Hematopoietic multipotent progenitor cell treated with erythropoietin and hydrocortisone succinate and interleukin-3 and kit ligand, for 17 days (in vitro differentiated cells): ENCODE results near the gene PAX7.
"Not testable (repeated sequence)": the region's sequence is repeated elsewhere in the genome, so short reads cannot be mapped to it uniquely, and the experiment has no call there.

Experiments used
- DNase-seq: peaks from one replicate; pipeline ENCODE4 v3.0.0-alpha.2; 2015; ENCODE audit warnings: low spot score

PAX7 gene

DNA sequence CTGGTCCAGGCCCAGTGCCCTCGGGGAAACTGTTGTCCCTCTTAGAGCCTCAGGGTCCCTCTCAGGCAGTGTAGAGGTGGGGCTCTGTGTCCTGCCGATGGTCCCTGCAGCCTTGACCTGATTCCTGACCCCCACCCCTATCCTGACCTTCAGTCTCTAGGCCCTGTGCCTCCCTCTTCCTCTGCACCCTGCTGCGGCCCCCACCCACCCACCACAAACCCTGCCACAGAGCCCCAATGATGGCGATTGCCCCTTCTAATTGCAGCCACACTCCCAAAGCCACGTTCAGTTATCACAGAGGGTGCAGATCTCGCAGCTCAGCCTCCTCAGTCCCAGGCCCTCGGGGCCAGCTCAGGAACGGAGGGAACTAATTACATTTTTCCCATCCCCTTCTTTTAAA, 99.7 kb downstream of the PAX7 start:
- no peak for DNase-seq

DNA sequence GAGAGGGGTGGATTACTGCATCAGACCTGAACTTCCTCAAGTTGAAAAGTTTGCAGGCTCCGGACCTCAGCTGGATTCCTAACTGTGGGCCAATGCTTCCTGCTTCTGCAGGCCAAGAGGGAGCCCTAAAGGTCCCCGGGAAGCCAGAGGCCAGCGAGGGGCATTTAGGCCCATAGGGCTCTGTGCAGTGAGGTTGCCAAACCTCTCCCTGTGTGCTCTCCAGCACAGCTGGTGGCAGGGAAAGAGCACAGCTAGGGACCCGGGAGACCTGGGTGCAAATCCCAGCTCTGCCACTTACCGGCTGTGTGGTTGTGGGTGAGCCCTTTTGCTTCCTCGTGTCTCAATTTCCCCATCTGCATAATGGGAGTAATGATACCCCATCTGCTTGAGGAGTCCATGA, 100.5 kb downstream of the PAX7 start:
- no peak for DNase-seq

DNA sequence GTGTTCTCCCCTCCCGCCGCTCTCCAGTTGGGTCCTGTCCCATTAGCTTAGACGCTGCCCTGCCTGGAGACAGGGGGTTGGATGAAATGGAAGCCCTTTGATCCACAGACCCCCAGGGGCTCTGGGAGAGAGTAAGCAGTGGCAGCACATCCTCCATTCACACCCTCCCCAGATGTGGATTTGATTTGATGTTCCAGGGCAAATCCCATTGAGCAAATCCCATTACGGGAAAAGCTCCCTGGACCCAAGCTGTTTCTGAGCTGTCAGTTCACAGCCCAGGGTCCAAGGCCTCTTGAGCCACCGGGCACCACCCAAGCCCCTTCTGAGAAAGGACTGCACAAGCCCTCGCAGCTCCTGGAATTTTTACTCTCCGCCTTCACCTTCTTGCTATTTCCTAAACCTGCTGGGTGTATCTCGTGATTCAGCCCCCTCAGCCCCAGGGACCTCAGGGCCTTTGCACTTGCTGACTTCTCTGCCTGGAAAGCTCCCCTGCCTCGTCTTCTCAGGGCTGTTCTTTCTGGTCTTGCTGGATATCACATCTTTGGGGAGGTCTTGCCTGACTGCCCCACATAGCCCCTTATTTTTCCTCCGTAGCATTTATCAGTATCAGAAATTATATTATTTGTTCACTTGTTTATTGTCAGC, 101.1 kb downstream of the PAX7 start:
- DNase-seq = no peak

DNA sequence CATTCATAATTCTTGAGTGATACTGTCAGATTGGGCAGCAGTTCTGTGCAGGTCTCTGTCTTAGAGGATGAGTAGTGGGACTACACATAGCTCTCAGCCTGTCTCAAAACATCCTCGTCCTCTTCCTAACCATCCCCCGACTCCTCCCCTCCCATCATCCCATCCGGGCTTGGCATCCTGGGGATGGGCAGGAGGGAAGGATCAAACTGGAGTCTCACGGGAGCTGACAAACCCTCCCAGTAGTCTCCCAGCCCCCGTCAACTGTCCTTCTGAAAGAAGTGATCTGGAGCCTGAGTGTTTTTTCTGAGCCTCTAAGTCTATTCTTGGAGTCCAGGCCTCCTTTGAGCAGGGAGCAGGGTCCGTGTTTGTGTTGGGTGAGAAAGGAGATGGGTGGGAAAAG, 102.0 kb downstream of the PAX7 start:
- no peak for DNase-seq

DNA sequence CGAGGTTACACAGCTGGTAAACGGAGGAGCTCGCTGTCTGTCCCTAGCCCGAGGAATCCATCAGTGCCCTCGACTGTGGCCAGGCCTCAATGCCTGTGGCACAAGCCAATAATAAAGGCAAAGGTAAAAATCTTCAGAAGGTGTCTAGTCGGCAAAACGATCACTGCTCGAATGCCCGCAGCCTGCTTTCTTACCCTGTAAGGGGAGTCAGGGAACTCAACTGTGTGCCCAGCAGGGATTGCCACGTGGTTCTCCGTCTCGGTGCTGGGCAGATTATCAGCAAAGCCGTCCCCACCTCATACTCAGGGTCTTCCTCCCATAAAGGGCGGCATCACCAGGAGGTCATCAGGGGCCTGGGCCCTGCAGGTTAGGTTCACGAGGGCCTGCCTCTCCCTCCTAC, 103.4 kb downstream of the PAX7 start:
- no peak for DNase-seq

DNA sequence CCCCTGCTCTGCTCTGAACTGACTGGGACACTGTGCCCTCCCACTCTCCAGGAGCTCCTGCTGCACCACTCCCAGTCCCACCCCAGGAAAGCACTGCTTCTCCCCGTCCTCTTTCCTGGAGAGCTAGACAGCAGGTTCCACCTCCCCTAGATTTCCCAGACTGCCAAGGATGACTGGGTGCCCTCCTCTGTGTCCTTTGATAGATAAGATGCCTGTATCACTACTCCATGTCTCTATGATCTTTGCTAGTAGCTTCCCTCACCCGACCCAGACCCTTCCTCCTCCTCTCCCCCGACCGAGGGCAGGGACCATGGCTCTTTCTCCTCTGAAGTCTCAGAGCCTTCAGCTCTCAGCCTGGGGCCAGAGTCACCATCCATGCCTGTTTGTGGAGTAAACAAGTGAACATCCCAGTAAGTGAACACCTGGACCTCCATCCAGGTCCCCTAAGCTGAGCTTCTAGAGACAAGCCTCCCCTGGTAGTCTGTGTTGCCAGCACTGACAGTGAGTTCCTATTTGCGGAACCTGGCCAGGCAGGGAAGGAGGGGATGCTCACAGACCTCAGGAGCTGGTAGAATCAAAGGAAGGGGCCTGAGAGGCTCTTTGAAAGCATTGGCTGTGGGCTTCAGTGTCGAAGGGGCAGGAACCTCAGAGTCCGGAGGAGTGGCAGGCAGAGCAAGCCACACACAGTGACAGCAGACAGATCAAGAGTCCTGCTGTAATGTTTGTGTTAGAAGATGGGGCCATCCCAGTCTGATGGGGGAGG, 104.0 kb downstream of the PAX7 start:
- DNase-seq = no peak

DNA sequence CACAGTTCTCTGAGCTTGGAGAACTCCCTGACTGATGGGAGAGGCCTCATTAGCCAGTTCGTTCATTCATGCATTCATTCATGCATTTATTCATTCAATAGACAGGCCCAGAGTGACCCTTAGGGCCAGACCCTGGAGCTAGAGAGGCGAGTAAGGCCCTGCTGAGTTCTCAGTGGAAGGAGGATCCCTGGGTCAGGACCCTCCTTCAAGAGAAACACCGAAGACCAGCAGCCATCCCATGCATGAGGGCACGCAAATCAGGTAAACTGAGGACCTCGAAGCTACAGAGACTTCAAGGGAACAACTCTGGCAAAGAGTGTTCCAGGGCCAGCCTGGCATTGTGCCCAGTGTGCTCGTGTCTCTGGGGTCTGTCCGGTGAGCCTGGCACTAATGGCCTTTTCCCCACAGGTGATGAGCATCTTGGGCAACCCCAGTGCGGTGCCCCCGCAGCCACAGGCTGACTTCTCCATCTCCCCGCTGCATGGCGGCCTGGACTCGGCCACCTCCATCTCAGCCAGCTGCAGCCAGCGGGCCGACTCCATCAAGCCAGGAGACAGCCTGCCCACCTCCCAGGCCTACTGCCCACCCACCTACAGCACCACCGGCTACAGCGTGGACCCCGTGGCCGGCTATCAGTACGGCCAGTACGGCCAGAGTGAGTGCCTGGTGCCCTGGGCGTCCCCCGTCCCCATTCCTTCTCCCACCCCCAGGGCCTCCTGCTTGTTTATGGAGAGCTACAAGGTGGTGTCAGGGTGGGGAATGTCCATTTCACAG, 104.8 kb downstream of the PAX7 start:
- DNase-seq = no peak

DNA sequence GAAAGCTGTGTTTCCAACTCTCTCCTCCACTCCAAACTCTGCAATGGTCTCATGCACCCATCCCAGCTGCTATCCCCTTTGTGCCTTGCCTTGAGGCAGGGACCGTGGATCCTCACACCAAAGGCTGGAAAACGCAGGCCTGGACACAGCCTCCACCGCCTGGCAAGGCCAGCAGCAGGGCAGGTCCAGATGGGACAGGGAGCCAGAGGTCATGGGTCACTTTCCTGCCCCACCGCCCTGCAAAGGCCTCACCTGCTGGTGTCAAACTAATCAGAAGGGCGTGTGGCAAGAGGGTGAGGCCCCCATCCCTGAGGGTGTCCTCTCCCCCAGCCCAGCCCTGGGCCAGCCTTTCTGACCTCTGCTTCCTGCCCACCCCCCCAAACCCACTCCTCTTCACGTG, 106.3 kb downstream of the PAX7 start:
- DNase-seq = no peak

DNA sequence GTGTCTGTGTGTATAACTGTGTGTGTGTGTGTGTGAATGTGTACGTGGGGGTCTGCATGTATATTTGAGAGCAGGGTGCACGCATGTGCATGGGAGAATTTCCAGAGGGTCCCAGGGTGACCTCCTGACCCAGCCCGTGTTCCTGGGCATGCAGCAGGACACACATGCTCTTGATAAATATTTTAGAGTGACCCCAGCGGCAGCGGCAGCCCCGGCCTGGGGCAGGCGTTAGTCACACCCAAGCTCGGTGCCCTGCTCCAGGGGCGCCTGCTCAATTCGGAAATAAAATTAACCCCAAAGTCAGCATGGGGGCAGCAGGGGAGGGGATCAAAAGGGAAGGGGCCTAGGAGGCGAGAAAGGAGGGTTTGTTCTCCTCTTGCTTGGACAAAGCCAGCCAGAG, 107.5 kb downstream of the PAX7 start:
- DNase-seq = no peak

DNA sequence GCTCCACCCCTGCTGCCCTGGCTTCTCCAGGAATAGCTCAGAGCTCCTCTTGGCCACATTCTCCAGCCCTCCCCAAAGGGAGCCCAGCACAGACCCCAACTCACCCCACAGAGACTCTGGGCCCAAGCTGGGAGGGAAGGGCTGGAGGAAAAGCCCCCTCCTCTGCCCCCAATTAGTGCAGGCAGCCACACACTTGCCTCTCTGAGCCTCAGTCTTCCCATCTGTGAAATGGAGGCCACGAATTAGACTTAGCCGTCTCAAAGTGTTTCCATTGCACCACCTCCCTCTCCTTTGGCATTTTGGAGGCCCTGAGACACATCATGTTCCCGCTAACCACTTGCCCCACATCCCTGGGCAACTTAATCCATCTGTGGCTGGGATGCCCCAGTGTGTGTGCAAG, 108.0 kb downstream of the PAX7 start:
- no peak for DNase-seq

DNA sequence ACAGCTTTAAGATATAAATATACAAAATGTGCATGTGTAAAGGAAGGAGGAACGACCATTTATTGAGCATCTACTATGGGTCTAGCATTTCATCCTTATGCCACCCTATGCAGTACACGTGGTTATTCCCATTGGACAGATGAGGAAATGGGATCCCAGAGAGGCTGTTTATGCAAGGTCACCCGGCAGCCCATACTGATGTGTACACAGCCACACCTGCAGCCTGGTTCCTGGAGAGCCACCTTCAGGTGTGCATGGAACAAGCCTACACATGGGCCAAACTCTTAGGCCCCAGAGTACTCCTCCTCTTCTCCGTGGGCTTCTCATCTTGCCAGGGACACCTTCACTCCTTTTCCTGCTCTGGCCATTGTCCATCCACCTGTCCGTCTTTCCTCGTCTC, 108.8 kb downstream of the PAX7 start:
- DNase-seq = no peak

DNA sequence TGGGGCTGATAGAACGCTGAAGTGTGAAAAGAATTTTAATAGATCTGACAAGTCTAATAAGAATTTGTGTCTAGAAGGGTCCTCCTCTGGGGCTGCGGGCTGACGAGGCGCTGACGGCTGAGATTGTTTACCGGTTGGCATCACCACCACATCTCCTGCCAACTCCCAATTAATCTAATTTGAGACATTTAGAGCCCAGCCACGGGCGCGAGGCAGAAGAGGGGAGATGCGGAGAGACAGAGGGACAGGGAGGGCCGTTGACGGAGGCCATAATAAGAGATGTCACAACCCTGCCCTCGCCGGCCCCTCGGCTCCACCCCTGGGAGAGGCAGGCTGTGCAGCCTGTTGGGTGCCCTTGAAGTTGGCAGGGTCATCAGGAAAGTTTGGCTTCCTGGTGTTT, 109.3 kb downstream of the PAX7 start:
- no peak for DNase-seq

DNA sequence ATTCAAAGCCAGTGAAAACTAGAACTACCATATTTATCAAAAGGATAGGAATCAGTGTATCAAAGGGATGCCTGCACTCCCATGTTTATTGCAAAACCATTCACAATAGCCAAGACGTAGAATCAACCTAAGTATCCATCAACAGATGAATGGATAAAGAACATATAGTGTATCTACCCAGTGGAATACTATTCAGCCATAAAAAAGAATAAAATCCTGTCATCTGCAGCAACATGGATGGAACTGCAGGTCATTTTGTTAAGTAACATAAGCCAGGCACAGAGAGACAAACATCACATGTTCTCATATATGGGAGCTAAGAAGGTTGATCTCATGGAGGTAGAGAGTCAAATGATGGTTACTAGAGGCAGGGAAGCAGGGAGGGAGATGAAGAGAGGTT, 110.0 kb downstream of the PAX7 start:
- no peak for DNase-seq

DNA sequence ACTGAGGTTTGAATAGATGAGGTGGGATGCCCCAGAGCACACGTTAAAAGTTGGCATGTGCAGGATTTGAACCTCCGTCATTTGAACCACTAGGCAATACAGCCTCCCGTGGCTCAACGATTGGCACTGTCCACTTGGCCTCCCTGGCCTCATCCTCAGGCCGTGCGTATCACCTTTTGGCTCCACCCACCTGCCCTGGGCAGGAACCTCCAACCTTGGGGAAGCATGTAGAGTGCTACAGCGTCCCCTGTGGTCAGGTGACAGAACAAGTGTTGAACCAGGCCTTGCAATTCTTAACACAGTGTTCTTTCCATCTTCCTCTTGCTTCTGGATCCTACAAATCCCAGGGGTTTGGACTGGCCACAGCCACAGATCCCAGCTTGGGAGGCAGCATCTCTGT, 112.6 kb downstream of the PAX7 start:
- no peak for DNase-seq

DNA sequence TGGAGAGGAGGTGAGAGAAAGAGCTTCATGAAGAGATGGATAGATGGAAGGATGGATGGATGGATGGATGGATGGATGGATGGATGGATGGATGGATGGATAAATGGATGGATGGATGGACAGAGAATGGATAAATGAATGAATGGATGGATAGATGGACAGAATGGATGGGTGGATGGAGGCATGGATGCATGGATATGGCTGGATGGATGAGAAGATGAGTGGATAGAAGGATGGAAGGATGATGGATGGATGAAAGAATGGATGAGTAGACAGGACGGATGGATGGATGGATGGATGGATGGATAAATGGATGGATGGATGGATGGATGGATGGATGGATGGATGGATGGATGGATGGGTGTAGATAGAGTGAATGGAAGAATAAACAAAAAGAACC, 113.7 kb downstream of the PAX7 start:
- not testable (repeated sequence) for DNase-seq

DNA sequence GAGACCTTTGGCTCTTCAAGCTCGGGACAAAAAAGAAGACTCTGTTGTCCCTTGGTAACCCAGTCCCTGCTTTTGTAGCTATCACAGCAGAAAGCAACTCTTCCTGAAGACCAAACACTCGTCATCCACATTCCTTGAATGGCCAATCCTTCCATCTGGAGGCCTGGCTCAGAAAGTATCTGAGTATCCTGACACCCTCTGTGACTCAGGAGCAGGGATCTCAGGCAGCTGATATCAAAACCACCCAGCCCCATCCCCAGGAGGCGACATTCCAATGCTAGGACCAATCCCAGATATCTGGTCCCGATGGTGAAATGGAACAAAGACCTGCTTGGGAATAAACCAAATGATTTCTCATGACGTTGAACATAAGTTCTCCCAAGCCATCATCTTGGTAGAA, 116.3 kb downstream of the PAX7 start:
- DNase-seq = no peak

DNA sequence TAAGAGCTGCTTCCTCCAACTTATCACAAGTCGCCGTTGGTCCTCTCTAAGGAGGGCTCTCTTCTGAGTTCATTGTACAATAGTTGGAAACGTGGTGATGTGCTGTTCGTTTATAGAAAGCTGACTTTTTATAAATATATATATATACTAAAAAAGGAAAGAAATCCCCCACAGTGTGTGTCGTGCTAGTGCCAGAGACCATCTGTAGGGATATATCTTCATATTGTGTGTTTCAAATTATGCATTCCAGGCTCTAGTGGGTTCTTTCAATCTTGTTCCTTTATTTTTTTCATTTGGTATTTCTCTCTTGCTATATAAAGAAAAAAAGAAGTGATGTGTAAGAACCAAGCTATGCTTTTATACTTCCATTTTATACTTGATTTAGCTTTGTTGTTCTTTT, 117.0 kb downstream of the PAX7 start:
- DNase-seq = no peak

DNA sequence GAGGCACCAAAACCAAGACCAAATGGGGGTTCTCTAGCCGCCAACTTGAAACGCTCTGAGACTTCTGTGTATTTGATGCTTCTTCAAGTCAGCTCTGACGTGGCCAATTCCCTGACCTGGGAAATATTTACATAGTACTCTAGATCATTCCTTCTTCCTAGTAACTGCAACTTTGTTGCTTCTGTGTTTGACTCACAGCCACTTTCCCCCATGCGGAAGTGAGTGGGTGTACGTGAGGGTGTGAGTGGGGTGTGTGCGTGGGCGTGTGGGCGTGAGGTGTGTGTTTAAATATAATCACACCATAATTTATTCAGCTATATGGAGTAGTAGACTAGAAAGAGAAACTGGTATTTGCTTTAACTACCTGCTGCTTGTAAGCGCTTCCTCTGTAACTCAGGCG, 117.8 kb downstream of the PAX7 start:
- DNase-seq = no peak

DNA sequence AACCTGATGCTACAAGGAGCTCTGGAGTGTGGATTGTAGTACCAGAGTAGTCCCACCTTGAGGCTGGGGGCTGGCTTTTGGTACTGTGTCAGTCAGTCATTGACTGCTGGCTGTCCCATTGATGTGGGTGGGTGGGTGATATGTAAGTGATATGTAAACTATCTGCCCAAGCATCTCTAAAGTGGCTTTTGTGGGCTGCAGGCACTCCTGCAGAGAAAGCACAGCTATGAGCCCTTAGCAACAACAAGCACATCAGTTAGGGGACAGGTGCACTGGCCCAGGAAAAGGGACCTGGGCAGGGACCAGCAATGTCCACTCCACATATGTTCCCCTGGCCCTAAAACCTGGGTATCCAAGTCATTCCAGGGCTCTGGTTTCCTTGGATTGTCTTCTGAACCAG, 118.9 kb downstream of the PAX7 start:
- DNase-seq = no peak

DNA sequence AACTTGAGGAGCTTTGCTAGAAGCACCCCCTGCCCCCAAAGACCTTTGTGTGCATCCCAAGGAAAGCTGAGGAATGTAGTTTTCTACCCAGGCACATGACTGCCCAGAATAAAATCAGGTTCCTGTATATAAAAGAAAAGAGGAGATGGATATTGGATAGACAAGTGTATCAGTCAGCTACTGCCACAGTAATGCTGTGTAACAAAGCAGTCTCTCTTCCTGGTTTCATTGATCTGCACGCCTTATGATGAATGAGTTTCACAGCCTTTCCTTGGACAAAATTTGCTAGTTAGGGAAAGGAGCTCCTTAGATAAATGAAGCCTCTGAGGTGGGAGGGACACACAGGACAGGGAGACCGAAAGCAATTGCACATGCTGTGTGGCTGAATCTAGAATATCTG, 120.0 kb downstream of the PAX7 start:
- no peak for DNase-seq

DNA sequence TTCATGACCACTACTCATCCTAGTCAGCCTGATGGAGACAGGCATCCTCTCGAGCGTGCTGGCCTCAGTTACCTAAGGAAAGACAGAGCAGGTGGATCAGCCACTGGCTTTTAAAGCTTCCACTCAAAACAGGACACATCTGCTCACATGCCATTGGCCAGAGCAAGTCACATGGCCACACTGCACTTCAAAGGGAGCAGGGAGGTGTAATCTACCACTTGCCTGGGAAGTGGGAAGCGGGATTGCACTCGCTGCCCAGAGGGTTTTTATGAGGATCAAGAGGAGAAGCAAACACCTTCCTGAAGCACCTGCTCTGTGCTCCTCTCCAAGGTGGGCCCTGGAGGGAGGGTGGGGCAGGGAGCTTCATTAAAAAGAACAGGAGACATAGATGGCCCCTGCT, 120.8 kb downstream of the PAX7 start:
- DNase-seq = no peak

DNA sequence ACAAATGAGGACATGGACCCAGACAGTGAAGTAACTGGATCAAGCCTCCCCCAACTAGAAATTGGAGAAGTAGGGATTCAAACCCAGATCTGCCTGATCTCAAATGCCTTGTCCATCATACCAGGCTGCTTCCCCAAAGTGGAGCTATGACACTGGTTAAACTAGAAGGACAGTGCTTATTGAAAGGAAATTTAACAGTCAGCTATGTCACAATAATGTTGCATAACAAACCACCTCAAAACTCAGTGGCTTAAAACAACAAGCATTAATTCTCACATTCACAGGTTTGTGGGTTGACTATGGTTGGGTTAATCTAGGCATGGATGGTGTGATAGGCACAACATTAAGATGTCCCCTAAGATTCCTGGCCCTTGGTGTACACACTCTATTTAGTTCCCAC, 121.8 kb downstream of the PAX7 start:
- DNase-seq = no peak

DNA sequence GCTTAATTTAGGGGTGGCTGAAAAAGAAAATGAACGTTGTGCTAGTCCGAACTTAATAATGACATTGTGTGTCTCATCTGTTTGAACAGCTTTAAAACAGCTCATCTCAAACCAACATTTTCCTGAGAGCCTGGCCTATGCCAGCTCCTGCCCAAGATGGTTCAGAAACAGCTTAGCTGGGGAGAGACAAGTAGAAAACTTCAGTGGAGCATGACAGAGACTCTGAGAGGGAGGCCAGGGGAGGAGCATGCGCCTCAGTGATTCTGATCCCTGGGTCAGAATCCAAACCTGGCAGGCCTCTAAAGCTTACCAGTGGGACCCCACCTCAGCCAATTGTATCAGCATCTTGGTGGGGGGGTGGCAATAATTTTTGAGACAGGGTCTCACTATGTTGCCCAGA, 129.5 kb downstream of the PAX7 start:
- no peak for DNase-seq
